Raji (cell line): ENCODE data around the gene MS4A4E.

ENCODE experiments used
- POLR2A ChIP-seq: IDR thresholded peaks from 2 replicates; pipeline ENCODE4 v1.6.1; 2011; ENCODE audit warnings: low read depth, low read length, control low read depth; ENCODE audit not compliant: insufficient read depth

Gene MS4A4E

GRCh38 chr11:60241786-60242185, 1.2 kb downstream of the MS4A4E start:
- no peak for TF ChIP-seq POLR2A

DNA sequence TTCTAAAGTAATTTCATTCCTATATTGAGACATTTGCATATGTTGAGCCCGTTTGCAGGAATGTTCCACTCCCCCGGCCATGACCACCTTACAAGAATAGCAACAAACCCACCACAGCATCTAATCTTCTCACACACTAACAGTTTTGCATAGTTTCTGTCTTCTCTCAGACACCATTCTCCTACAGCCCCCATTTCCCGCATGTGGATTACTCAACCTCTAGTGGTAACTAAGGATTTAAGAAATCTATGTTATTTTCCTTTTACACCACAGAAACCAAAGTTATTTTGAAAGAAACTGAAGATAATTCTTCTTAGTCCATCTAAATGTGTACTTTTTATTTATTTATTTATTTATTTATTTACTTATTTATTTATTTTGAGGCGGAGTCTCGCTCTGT, 2.3 kb downstream of the MS4A4E start:
- TF ChIP-seq POLR2A: no peak

DNA sequence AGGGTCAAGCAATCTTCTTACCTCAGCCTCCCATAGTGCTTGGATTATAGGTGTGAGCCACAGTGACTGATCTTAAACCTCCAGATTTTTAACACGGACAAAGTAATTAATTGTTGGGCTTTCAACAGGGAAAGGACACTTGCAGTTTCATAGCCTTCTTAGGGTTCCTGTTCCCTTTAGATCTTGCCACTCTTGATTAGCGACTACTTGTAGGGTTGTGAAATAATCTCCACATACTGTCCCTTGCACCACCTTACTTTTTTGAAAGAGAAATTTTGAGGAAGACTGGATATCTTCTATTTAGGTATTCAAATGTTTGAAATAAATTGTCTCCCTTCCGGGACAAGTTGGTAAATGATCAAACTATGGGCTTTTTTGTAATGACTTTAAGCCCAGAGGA, 7.6 kb downstream of the MS4A4E start:
- TF ChIP-seq POLR2A: no peak

GRCh38 chr11:60230681-60231080, 12.3 kb downstream of the MS4A4E start:
- TF ChIP-seq POLR2A: no peak

DNA sequence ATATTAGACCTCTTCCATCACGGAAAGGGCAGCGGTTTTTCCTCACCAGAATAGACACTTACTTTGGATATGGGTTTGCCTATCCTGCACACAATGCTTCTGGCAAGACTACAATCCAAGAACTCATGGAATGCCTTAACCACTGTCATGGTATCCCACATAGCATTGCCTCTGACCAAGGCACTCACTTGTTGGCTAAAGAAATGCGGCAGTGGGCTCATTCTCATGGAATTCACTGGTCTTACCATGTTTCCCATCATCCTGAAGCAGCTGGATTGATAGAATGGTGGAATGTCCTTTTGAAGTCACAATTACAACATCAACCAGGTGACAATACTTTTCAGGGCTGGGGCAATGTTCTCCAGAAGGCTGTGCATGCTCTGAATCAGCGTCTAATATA, 20.8 kb downstream of the MS4A4E start:
- no peak for TF ChIP-seq POLR2A

GRCh38 chr11:60221692-60222091, 21.2 kb downstream of the MS4A4E start:
- no peak for TF ChIP-seq POLR2A

DNA sequence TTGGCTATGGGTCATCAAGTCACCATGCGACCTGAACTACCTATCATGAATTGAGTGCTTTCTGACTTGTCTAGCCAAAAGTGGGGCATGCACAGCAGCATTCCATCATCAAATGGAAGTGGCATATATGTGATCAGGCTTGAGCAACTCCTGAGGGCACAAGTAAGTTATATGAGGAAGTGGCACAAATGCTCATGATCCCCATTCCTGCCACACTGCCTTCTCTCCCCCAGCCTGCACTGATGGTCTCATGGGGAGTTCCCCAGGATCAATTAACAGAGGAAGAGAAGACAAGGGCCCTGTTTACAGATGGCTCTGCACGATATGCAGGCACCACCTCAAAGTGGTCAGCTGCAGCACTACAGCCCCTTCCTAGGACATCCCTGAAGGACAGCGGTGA, 21.8 kb downstream of the MS4A4E start:
- TF ChIP-seq POLR2A: no peak

DNA sequence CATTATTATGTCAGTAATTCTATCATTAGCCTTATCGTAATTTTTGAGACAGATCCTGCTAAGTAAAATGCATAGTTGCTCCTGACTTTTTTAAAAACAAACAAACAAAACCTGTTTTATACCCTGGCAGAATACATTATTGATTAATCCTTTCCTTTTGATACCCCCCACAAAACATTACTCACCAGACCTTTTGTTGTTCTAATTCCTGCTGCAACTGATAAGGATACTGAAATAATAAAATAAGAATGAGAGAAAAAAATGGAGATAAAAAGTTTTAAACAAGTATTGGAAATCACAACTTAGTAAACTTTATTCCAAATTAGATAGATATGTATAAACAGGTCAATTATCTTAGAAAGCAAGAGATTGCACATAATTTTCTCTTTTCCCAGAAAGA, 28.6 kb downstream of the MS4A4E start:
- TF ChIP-seq POLR2A: no peak

GRCh38 chr11:60211206-60211605, 31.7 kb downstream of the MS4A4E start:
- no peak for TF ChIP-seq POLR2A

DNA sequence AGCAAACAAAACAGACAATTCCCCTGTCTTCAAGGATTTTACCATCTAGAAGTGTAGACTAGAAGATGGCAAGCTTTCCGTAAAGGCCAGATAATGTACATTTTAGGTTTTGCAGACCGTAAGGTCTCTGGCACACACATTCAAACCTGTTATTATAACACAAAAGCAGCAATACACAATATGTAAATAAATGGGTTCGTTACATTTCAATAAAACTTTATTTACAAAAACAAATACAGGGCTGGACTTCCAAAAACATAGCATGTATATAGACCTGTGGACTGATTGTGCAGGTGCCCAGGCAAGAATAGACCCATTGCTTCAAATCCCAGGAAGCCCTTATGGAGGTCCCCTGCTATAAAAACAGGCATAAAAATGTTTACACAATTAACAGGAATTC, 33.0 kb downstream of the MS4A4E start:
- no peak for TF ChIP-seq POLR2A

GRCh38 chr11:60208951-60209350, 34.0 kb downstream of the MS4A4E start:
- TF ChIP-seq POLR2A: no peak

DNA sequence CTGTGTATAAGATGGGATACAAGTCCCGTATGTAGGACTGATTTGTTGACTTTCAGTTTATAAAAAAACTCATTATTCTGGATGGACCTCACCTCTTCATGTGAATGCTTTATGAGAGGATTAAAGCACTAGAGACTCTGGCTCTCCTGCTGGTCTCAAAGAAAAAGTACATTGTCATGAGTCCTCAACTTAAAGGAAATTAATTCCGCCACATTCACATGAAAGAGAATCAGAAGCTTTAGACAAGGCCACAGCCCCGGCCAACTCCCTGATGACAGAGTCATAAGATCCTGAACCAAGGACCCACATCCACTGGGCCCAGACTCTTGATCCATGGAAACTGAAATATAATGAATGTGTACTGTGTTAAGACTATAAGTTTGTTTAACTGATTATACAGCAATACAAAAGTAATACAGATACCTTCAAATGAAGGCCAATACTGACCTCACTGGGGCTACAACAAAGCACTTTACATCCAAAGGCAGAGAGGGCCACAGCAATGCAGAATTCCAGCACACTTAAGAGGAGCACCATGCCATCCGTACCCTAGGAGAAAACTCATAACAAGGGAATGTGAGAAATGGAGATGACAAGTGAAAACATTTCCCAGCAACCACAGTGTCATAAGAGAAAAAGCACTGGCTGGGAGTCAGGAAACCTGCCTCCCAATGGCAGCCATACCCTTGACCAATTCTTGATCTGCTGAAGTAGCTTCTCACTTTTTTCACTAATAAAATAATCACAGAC, 34.6 kb downstream of the MS4A4E start:
- TF ChIP-seq POLR2A: no peak

DNA sequence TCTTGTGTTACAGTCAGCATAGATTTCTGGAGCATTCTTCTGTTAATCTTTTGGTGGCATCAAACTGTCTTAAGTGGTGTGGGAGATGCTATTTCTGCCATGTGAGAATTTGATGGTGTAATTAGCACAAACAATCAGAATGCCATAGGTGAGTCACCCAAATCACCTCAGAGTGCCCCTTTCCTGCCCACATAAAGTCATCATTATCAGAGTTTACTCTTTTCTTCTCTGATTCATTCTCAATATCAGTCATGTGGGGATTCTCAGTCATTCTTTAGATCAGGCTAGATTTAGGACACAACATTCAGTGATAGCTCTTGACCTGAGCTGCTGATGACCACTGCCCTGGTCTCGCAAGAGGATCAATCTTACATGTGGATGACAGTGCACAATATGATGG, 36.3 kb downstream of the MS4A4E start:
- TF ChIP-seq POLR2A: no peak

DNA sequence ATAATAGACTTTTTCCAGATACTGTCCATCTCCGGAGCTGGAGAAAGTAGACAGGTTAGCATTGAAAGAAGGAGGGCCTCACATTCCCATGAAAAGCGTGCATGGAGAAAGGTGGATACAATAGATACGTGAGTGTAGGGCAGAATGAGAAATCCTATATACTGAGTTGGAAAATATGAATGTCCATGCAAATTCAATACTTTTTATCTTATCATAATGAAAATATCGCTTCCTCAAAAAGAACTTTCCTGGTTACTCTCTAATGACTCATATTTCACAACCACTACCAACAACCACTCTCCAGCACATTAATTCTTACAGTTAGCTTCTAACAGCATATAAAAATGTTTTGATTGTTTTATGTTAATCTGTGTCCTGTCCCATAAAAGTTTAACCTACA, 38.0 kb downstream of the MS4A4E start:
- no peak for TF ChIP-seq POLR2A

GRCh38 chr11:60197442-60197841, 45.5 kb downstream of the MS4A4E start:
- no peak for TF ChIP-seq POLR2A

DNA sequence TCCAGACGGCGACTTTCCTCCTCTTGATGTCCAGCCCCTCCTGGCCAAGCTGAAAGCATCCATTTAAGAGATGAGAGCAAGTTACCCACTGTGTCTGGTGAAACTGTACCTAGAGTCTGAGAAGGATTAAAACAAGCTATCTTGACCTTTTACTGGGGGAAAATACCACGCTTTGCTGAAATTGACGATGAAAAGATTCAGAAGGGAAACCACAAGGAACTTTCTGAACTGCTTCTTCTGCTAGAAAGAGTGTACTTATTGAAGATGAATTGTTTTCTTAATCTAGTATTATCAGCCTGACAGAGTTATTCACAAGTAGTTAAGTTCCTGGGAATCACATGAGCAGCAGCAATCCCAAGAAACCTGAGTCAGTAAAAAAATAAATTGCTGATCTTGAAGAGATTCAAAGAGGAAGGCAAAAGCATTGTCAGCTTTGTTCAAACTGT, 47.0 kb downstream of the MS4A4E start:
- TF ChIP-seq POLR2A: no peak

DNA sequence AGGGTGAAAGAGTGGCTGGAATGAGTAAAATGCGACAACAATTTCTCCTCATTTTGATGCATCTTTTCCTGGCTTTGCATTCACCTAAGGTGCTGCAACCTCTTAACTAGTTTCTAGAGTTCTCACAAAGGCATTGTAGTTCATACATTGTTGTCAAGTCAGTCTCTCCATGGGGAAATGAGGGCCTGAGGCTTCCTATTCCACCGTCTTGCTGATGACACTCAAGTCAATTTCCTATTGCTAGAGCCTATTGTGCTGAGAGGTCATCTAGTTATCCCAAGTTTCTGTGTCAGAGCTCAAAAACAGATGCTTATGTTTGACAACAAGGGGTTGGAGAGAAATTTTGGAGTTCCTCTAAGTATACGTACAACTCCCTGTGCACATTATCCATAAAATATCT, 48.4 kb downstream of the MS4A4E start:
- no peak for TF ChIP-seq POLR2A

- TF ChIP-seq POLR2A: no peak
Observed at GRCh38 chr11:60193687-60194433, 49.1 kb downstream of the MS4A4E start.
